NCI-H1436 treated with DMSO at 0.1 percent for 48 hours (cell line): Measurements from ENCODE around the gene PTDSS2.
"Not testable (repeated sequence)": the region's sequence is repeated elsewhere in the genome, so short reads cannot be mapped to it uniquely, and the experiment has no call there.

Source experiments
- DNase-seq: peaks from one replicate; lab custom pipeline; 2025; lab: John Stamatoyannopoulos, UW

PTDSS2 gene

DNA sequence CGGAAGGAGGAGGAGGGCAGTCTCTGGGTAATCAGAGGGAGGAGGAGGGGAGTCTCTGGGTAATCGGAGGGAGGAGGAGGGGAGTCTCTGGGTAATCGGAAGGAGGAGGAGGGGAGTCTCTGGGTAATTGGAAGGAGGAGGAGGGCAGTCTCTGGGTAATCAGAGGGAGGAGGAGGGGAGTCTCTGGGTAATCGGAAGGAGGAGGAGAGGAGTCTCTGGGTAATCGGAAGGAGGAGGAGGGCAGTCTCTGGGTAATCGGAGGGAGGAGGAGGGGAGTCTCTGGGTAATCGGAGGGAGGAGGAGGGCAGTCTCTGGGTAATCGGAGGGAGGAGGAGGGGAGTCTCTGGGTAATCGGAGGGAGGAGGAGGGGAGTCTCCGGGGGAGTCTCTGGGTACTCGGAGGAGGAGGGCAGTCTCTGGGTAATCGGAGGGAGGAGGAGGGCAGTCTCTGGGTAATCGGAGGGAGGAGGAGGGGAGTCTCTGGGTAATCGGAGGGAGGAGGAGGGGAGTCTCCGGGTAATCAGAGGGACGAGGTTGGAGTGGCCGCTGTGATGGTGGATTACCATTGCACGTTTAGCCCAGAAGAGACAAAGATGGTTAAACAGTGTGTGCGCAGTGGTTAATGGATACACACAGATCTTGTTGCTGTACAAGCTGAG, 19.1 kb downstream of the PTDSS2 start:
- DNase-seq: not testable (repeated sequence)

GRCh38 chr11:469684-470560, 19.8 kb downstream of the PTDSS2 start:
- DNase-seq: no peak

- no peak for DNase-seq
These were observed 21.5 kb downstream of the PTDSS2 start for GRCh38 chr11:471468-472145.

DNA sequence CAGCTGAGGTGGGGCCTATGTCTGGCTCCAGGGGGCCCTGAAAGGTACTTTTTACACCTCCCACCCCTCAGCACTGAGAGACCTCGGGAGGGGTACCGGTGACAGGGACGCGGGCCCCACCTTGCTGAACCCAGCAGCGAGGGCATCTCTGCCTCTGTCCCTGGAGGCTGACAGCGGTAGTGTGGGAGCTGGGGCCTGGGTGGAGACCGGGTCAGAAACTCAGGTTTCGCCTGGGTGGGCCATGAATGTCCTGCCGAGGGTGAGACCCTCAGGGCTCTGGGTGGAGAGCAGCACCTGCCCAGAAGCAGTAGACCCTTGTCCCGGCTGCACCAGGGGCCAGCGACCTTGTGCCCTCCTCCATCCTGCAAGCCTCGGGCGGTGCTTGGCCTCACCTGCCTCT, 22.2 kb downstream of the PTDSS2 start:
- no peak for DNase-seq

DNA sequence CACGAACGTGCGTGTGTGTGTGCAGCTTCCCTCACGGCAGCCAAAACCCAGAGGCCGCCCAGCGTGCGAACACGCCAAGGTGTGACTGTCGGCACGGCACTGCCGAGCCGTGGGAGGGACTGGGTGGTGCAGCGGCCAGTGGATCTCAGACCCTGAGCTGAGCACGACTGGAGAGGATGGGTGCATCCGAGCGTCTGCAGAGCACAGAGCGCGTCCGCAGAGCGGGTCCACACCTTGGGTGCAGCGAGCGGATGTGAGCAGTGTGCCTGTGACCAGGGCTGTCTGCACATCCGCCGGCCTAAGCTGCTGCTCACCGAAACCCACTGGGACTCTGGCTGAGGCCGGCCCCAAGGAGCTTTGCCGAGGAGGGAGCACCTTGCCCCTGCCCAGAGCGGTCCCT, 22.7 kb downstream of the PTDSS2 start:
- no peak for DNase-seq

- no peak for DNase-seq
These were observed 23.3 kb downstream of the PTDSS2 start for GRCh38 chr11:473415-473814.

DNA sequence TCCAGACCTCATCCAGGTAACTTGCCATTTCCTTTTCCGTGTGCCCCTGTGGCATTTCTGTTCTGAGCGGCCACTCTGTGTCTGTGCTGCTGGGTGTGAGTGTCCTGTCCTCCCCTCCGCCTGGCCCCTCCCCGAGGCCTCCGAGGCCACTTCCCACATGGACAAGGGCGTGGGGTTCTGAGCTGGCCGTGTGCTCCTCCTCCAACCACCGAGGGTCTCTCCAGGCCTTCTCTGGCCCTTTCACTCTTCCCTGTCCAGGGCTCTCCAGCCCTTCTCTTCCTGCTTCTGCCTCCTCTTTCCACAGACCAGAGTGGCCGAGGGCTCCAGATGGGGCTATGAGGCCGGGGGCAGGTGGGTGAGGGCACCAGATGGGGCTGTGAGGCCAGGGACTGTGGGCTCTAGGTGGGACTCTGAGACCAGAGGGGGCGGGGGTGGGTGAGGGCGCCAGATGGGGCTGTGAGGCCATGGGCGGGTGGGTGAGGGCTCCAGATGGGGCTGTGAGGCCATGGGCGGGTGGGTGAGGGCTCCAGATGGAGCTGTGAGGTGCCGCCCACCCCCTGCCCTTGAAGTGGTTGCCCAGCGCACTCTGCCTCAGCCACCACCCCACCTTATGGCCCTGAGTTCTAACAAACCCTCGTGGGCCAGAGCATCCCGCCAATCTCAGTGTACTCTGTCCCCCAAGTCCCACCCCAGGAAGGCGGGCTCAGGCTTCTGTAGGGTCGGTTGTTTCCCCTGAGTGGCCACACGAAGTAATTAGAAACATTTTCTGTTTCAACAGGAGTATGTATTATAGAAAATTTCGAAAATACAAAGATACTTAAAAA, 24.1 kb downstream of the PTDSS2 start:
- no peak for DNase-seq

- DNase-seq: no peak
These were observed 24.9 kb downstream of the PTDSS2 start for GRCh38 chr11:474914-475506.

- DNase-seq: no peak
These were observed 25.9 kb downstream of the PTDSS2 start for GRCh38 chr11:475941-476340.

DNA sequence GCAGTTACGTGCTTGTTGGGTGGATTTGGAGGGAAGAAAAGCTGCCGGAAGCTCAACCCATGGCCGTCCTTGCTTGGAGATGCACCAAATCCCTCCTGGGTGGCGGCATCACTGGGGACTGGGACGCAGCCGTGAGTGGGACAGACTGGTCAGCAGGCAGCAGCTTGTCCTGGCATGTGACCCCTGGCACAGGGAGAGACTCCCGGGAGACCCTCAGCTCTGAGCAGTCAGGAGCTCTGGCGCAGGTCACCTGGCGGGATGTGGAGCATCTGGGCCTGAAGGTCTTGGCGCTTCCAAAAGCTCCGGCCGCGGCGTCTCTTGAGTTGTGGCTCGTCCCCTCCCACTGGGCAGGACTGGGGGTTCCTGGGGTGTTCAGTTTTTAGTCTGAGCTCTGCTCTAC, 26.3 kb downstream of the PTDSS2 start:
- DNase-seq: no peak

- DNase-seq: no peak
These were observed 27.1 kb downstream of the PTDSS2 start for GRCh38 chr11:477052-477715.

DNA sequence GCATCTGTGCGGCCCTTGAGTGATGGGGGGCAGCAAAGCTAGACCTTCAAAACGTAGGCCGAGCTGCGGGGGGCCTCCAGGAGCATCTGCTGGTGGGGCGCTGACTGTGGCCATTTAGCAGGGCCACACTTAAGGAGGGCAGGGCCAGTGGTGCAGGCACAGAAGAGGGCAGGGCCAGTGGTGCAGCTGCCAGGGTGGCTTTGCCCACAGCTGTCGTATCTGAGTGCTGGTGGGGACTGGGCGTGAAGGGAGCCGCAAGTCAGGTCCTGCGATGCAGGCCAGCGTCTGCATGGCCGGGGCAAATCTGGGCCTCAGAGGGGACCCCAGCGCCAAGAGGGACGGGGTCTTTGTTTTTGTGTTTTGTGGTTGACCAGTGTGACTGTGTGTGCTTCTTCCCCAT, 29.2 kb downstream of the PTDSS2 start:
- DNase-seq: no peak

GRCh38 chr11:484616-485015, 34.5 kb downstream of the PTDSS2 start:
- DNase-seq: no peak

DNA sequence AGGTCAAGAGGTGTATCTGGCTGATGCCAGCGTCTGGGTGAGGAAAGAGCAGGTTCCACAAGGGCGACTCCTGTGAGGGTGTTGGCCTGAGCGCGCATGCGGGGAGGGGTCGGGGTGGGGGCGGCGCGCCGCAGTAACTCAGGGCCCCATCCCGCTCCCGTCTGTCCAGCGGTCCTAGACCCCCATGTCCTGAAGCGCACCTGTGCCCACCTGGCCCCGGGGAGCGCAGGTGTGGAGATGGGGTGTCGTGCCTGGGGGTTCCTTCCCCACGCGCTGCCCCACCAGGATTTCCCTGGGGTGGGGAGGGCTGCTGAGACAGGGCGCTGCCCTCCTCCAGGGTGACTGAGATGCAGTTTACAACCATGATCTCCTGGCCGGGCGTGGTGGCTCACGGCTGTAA, 36.1 kb downstream of the PTDSS2 start:
- DNase-seq: no peak

GRCh38 chr11:487571-488021, 37.5 kb downstream of the PTDSS2 start:
- no peak for DNase-seq

- DNase-seq: no peak
These were observed 38.0 kb downstream of the PTDSS2 start for GRCh38 chr11:488062-488461.

GRCh38 chr11:488579-488978, 38.5 kb downstream of the PTDSS2 start:
- DNase-seq: no peak

- no peak for DNase-seq
These were observed 38.9 kb downstream of the PTDSS2 start for GRCh38 chr11:488992-489391.

- no peak for DNase-seq
These were observed 39.6 kb downstream of the PTDSS2 start for GRCh38 chr11:489610-490185.

DNA sequence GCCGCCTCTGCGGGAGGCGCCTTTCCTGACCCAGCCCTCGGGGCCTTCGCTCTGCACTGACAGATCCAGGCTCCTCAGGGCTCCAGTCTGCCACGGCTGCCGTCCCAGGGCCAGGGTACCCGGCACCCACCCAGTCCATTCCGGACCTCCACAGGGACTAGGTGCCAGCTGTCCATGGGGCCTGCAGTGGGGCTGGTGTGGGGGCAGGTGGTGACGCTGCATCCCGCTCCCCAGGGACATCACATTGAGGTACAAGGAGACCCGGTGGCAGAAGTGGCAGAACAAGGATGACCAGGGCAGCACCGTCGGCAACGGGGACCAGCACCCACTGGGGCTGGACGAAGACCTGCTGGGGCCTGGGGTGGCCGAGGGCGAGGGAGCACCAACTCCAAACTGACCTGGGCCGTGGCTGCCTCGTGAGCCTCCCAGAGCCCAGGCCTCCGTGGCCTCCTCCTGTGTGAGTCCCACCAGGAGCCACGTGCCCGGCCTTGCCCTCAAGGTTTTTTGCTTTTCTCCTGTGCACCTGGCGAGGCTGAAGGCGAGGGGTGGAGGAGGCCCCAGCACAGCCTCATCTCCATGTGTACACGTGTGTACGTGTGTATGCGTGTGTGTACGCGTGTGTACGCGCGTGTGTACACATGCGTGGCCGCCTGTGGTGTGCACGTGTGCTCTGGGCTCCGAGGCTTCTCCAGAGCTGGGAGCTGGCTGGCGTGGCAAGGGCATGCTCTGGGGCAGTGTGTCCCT, 40.3 kb downstream of the PTDSS2 start:
- no peak for DNase-seq
